ENCODE data around the gene VPREB3. TPM values are rescaled to one million over a fixed set of nuclear protein-coding genes. Genes with fewer than 3 reads are reported as not detected.

VPREB3 gene
- total RNA-seq, 1 donor from 2014 or later: not detected

DNA sequence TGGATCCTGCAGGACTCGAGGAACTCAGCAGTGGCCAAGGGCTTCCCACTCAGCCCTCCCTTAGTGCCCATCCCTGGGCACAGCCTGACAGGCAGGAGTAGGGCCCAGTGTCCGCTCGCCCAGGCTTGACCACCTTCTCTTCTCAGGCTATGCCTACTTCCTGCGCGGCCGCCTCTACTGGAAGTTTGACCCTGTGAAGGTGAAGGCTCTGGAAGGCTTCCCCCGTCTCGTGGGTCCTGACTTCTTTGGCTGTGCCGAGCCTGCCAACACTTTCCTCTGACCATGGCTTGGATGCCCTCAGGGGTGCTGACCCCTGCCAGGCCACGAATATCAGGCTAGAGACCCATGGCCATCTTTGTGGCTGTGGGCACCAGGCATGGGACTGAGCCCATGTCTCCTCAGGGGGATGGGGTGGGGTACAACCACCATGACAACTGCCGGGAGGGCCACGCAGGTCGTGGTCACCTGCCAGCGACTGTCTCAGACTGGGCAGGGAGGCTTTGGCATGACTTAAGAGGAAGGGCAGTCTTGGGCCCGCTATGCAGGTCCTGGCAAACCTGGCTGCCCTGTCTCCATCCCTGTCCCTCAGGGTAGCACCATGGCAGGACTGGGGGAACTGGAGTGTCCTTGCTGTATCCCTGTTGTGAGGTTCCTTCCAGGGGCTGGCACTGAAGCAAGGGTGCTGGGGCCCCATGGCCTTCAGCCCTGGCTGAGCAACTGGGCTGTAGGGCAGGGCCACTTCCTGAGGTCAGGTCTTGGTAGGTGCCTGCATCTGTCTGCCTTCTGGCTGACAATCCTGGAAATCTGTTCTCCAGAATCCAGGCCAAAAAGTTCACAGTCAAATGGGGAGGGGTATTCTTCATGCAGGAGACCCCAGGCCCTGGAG lies 29.3 kb upstream of the VPREB3 start:
- intact Hi-C loops (cut with micrococcal nuclease): no loop called here

DNA sequence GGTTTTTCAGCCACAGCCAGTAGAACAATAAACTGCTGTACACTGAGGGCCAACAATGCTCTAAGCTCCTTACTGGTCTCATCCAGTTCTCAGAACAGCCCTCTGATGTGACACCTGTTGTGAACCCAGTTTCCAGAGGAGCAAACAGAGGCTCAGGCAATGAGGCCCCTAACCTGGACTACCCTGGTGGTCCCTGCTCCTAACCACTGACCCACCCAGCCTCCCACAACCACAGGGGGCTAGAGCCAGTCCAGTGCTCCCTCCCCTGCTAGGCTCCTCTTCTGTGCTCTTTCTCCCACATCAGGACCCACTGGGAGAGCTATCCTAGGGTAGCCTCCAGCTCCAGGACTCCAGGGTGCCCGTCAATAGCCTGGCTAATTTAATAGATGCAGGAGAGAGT lies 28.5 kb upstream of the VPREB3 start:
- intact Hi-C loops (cut with micrococcal nuclease): no loop called here

DNA sequence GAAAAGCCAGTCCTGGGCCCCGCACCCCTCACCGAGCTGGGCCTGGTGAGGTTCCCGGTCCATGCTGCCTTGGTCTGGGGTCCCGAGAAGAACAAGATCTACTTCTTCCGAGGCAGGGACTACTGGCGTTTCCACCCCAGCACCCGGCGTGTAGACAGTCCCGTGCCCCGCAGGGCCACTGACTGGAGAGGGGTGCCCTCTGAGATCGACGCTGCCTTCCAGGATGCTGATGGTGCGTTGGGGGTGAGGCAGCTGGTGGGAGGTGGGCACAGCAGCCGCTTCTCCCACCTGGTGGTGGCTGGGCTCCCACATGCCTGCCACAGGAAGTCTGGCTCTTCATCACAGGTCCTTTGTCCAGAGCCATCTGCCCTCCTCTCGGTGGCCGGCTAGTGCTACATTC lies 28.0 kb upstream of the VPREB3 start:
- intact Hi-C loops (cut with micrococcal nuclease): no loop called here

DNA sequence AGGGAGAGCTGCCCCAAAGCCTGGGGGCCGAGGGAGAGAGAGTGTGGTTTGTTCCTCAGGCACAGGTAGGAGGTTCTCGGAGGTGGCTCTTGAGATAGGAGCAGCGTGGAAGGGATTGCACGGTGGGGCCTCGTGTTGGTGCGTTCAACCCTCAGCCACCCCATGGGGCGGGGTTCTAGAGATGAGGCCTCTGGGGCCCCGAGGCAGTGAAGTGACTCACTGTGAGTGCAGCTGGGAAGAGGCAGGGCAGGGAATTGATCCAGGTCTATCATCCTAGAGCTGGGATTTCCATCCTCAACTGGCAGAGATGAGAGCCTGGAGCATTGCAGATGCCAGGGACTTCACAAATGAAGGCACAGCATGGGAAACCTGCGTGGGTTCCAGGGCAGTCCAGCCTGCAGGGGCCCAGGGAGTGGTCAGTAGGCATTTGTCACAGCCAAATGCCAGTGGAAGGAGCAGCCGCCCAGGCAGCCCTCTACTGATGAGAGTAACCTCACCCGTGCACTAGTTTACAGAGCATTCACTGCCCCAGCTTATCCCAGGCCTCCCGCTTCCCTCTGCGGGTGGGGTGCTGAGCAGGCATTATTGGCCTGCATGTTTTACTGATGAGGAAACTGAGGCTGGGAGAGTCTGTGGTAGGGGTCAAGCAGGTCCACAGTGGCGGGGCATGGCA lies 27.4 kb upstream of the VPREB3 start:
- intact Hi-C loops (cut with micrococcal nuclease): no loop called here

DNA sequence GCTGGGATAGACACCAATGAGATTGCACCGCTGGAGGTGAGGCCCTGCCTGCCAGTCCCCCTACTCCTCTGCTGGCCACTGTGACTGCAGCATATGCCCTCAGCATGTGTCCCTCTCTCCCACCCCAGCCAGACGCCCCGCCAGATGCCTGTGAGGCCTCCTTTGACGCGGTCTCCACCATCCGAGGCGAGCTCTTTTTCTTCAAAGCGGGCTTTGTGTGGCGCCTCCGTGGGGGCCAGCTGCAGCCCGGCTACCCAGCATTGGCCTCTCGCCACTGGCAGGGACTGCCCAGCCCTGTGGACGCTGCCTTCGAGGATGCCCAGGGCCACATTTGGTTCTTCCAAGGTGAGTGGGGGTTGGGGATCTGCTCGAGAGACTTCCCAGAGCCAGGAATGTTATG lies 26.8 kb upstream of the VPREB3 start:
- intact Hi-C loops (cut with micrococcal nuclease): no loop called here

DNA sequence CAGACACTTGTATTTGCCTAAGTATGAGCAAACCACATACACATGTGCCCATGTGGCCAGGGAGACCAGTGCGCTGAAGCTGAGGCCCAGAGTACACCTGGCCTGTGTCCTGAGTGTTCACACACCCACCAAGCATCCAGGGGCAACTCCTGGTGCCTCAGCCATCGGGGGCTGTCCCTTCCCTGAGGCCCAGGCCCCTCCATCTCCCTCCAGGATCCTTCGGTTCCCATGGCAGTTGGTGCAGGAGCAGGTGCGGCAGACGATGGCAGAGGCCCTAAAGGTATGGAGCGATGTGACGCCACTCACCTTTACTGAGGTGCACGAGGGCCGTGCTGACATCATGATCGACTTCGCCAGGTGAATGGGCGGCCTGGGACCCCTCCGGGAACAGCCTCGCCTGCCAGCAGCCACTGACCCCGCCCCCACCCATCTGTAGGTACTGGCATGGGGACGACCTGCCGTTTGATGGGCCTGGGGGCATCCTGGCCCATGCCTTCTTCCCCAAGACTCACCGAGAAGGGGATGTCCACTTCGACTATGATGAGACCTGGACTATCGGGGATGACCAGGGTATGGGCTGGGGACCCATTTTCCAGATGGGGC lies 26.0 kb upstream of the VPREB3 start:
- intact Hi-C loops (cut with micrococcal nuclease): no loop called here

DNA sequence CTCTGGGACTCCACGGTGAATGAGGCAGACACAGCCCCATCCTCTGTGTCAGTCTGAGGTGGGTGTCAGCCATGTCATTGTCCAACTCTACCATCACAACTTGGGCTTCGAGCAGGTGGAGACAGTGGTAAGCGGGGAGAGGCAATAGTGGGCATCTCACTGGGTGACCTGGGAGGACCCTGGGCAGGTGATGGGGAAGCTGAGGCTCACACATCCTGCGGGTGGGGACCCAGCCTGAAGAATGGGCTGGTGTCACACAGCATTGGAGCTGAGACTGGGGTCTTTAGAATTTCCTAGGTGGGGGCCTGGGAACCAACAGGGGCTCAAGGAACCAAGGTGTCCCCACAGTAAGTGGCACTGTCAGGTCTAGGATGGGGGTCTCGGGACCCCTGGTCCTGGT lies 25.5 kb upstream of the VPREB3 start:
- intact Hi-C loops (cut with micrococcal nuclease): no loop called here

DNA sequence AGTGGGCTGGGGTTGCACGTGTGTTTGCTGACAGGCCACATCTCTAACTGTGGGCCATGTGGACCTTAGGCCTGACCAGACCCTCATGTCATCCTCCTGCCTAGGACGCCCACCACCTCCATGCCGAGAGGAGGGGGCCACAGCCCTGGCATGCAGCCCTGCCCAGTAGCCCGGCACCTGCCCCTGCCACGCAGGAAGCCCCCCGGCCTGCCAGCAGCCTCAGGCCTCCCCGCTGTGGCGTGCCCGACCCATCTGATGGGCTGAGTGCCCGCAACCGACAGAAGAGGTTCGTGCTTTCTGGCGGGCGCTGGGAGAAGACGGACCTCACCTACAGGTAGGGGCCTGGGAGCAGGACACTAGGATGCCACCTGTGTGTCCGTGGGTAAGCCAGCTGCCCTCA lies 24.9 kb upstream of the VPREB3 start:
- intact Hi-C loops (cut with micrococcal nuclease): no loop called here

DNA sequence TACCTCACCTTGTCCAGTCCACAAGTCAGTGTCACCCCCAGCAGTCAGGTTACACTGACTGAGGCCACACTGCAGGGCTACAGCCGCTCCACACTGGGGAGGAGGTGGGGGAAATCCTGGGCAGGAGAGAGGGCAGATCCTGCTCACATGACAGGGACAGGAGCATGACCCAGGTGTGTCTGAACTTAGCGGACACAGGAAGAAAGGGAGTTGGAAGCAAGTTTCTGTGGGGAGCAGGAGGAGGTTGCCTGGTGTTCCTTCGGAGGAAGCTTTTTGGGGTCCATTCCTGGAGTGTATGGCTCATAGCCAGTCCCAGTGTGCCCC lies 24.3 kb upstream of the VPREB3 start:
- intact Hi-C loops (cut with micrococcal nuclease): no loop called here

DNA sequence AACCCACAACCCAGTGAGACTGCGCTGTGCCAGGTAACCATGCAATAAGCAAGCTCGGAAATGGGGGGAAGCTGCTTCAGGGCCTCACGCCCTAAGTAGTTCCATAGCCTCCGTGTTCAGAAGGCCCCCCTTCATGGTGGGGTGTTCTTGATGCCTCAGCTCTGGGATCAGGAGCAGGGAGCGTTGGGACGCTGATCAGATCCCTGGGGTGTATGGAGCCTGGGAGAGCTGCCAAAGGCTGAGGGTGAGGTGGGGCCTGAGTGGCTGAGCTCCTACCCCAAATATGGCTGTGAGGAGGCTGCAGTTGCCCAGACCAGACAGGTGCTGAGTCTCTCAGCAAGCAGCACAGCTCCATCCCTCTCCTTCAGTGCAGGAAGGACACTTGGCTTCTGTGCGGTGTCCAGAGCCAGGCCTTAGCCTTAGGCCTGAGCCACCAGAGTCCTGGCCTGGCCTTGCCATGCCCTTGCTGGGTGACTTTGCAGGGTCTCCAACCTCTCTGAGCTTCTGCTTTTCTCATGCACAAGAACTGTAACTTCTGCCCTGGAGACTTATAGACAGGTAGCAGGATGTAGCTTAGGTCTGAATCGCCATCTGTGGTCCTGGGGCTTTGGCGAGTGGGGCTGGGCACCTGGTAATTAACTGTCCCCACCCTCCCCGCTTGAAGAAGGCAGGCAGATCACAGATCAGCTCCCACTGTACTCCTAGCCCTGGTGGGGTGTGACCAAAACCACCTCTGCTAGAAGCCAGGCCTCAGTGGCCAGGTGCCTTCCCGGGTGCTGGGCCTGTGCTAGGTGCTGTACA lies 23.8 kb upstream of the VPREB3 start:
- intact Hi-C loops (cut with micrococcal nuclease): no loop called here

DNA sequence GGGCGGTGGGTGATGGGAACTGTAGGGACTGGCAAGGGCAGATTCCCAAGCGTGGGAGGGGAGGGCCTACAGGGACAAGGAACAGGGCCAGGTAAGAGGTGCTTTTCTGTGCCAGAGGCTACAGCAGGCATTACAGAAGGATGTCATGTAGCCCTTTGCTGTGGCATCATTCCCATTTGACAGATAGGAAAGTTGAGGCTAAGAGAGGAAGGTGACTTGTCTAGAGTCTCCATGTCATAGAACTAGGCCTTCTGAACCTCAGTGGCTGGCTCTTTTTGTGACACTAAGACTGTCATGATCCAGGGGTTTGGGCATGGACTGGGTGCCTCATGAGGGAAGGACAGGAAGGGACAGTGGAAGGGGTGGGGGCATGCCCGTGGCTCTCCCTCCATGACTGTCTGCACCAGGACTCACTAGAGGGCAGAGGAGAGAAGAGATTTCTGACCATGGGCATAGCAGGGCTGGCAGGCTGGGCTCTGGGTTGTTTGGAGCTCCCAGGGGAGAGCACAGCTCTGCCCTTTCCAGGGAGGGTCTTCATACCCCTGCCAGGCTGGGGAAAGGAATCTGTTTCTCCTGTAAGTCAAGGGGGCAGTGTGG lies 21.7 kb upstream of the VPREB3 start:
- intact Hi-C loops (cut with micrococcal nuclease): no loop called here

DNA sequence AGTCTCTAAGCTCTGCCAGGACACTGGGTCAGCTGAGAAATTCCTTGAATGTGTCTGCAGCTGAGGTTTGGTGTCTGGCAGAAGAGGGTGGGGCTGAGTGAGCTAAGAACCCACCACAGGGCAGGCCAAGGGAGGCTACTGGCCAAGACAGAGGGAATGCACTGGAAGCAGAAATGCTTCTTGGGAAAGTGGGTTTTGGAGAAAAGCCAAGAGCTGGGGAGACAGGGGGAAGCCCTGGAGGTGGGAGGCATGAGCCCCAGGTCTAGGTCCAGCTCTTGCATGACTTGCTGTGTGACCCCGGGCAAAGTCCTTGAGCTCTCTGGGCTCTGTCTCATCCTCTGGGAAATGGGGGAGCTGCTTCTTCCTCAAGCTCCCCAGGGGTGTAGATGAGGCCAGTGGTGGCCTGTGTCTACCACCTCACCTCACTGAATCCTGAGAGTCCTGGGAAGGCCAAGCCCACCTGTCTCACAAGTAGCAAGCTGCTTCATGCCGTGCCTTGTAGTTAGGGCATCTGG lies 20.8 kb upstream of the VPREB3 start:
- intact Hi-C loops (cut with micrococcal nuclease): no loop called here

DNA sequence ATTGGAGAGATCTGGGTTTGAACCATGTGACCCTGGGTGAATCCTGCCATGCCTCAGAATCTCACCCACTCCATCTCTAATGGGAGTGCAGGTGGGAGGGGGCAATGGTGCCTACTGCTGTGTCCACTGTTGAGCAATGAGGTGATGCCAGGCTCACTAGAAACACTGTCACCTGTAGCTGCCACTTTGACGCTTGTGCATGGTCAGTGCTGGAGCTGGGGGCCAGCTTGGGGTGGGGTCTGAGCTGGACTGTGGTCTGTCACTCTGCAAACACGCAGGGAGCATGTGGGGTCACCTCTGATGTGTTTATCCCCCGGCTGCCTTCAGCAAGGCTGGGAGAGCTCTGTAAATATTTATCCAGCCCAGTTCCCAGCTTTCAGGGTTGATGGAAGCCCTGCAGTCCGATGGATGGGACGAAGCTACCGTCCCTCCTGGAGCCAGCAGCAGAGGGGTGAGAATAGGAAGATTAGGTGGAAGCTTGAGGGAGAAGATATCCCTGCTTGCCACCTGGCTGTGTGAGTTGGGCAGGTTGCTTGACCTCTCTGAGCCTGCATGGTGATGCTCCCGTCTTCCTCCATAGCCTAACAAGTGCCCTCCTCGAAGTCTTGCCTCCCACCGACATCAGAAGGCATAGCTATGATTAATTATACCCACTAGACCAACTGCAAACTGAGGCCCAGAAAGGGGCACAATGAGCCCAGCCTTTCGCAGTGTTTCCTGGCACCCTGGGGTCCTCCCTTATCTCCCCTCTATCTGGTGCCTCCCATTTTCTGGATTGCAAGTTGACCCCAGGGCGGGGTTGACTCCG lies 20.1 kb upstream of the VPREB3 start:
- intact Hi-C loops (cut with micrococcal nuclease): no loop called here

DNA sequence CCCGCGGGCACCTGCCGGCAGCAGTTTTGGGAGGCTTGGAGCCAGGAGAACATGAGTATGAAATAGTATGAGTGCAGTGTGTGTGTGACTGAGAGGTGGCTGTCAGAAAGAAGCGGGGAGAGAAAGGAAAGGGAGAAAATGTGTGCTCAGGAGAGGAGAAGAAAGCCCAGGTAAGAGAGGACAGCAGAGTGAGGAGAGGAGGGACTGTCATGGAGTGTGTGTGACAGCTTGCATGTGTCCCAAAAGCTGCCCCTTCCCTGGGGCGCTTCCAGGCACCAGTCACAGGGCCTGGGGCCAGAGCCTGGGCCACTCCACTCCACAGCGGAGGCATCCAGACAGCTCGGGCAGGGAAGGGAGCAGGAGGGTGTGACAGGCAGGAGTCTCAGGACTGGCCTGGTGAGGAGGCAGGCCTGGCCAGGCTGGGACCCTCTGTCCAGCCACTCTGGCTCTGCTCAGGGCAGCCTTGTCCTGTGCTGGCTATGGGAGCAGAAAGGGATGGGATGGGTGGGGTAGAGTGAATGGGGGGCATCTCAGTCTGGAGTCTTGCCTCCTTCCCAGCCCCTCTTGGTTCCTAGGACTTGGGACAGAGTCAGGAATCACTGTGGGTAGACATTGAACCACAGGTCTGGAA lies 19.4 kb upstream of the VPREB3 start:
- intact Hi-C loops (cut with micrococcal nuclease): no loop called here

DNA sequence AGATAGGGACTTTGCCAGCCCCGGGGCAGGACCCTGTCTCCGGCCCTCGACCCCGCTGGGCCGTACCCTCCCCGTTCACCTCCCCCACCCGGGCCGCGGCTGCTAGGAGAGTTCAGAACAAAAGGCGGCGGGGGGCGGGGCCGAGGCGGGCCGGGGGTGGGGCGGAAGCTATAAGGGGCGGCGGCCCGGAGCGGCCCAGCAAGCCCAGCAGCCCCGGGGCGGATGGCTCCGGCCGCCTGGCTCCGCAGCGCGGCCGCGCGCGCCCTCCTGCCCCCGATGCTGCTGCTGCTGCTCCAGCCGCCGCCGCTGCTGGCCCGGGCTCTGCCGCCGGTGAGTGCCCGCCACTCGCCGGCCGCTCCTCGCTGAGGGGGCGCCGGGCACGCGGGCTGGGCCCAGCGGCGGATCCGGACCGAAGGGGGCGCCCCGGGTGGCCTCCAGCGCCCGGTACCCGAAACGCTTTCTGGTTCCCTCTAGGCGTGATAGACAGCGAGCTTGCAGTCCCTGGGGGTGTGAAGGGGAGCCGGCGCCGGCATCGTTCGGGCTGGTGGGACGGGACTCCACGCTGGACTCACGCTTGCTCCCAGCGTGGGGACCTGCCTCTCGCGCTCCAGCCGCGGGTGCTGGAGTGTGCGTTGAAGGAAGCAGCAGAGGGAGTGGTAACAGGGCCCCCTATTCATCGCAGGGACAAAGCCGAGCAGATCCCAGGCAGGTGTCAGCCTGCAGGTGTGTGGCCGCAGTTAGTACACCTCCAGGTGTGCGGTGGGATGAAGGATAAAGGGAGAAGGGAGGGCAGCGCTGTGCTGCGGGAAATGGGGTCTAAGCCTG lies 18.6 kb upstream of the VPREB3 start, which contains the start of gene MMP11:
Gene MMP11 (plus strand): TSS at position 201 of the 825 bp plus-strand sequence. CDS start 22 bp downstream, at position 223.
- intact Hi-C loops (cut with micrococcal nuclease): loop anchor here (1.0 kb wide), 2 partner anchors 14 to 22 kb away; partner anchors contain the start of gene ZNF70

DNA sequence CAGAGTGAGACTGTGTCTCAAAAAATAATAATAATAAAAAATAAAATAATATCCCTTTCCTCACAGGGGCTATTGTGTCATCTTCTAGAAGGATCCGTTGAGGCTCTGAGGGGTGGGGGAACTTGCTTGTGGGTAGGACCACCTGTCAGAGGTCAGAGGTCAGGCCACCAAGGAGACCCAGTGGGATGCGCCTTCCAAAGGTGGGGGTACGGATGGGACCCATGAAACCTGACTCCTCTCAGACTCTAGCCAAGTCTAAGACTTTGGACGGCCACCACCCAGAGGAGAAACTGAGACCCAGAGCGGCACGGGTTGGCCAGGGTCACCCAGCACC lies 18.1 kb upstream of the VPREB3 start:
- intact Hi-C loops (cut with micrococcal nuclease): loop anchor here (1.0 kb wide), 2 partner anchors 15 to 21 kb away; partner anchors contain the start of gene ZNF70

DNA sequence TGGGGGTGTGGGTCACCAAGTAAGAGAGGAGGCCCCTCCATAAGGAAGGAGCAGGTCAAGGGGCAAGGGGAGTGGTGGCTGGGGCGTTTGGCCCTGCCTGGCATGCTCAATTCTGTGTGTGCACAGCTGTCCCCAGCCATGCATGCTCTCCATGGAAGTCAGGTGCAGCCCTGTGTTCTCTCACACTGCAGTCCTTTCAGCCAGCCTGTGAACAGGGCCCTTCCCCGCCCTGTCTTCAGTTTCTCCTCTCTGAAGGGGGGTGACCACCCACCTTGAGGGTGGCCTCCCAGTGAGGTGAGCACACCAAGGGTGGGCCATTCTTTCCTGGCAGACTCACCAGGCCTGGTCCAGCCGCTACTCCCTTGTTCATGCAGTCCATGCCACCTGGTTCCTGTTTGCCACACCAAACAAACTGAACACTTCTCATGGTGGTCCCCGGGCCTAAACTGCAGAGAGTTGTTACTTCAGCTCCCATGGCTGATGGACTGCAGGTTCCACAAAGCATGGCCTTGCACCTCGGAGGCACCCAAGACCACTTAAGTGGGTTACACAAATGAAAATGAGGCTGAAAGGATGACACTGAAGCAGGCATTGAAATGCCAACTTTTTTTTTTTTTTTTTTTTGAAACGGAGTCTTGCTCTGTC lies 15.2 kb upstream of the VPREB3 start:
- intact Hi-C loops (cut with micrococcal nuclease): loop anchor here (5.0 kb wide), 2 partner anchors 188 to 788 kb away; partner anchors contain the start of genes GUCD1 and SNRPD3
